ENCODE results near the gene CDC42.

The CDC42 gene

GRCh38 chr1:22131062-22131461 lies 78.6 kb downstream of the CDC42 start:
- DNase-seq (ENCODE audit: low read depth): no peak

GRCh38 chr1:22131875-22132486 lies 79.5 kb downstream of the CDC42 start:
- peak; percentile 47 for DNase-seq (ENCODE audit: low read depth)

- DNase-seq (ENCODE audit: low read depth): no peak
Measured at GRCh38 chr1:22132517-22133235, 80.2 kb downstream of the CDC42 start.

- no peak for DNase-seq (ENCODE audit: low read depth)
Measured at GRCh38 chr1:22133247-22133930, 80.9 kb downstream of the CDC42 start.

GRCh38 chr1:22133931-22134324 lies 81.4 kb downstream of the CDC42 start:
- no peak for DNase-seq (ENCODE audit: low read depth)

- no peak for DNase-seq (ENCODE audit: low read depth)
Measured at GRCh38 chr1:22137004-22137720, 84.7 kb downstream of the CDC42 start.

GRCh38 chr1:22139066-22139594 lies 86.6 kb downstream of the CDC42 start:
- DNase-seq (ENCODE audit: low read depth): no peak

GRCh38 chr1:22139817-22140216 lies 87.3 kb downstream of the CDC42 start:
- no peak for DNase-seq (ENCODE audit: low read depth)

Data from activated T-cell treated with anti-CD3 and anti-CD28 coated beads for 48 hours (primary cell).